HG02763 (cell line): Measurements from ENCODE around the gene MNX1.

Source experiments
- ATAC-seq: cut with Tn5 transposase; IDR thresholded peaks from one replicate; pipeline ENCODE4 v1.9.1; 2021; ENCODE audit warnings: mild to moderate bottlenecking, moderate library complexity; ENCODE audit not compliant: unreplicated experiment

The MNX1 gene

GRCh38 chr7:157033483-157034473 is 23.3 kb upstream of the MNX1 start:
- no peak for ATAC-seq

GRCh38 chr7:157032644-157033482 is 22.4 kb upstream of the MNX1 start:
- ATAC-seq, result no peak

GRCh38 chr7:157032128-157032527 is 21.7 kb upstream of the MNX1 start:
- ATAC-seq, result no peak

GRCh38 chr7:157028199-157028903 is 17.9 kb upstream of the MNX1 start:
- ATAC-seq, result no peak

- ATAC-seq, result no peak
These were observed 17.2 kb upstream of the MNX1 start for GRCh38 chr7:157027568-157028198.

GRCh38 chr7:157024716-157025115 is 14.3 kb upstream of the MNX1 start:
- no peak for ATAC-seq

- ATAC-seq, result no peak
These were observed 13.1 kb upstream of the MNX1 start for GRCh38 chr7:157023589-157023905.

GRCh38 chr7:157022681-157023588 is 12.5 kb upstream of the MNX1 start:
- ATAC-seq, result no peak

- ATAC-seq, result no peak
These were observed 11.6 kb upstream of the MNX1 start for GRCh38 chr7:157021871-157022680.

- ATAC-seq, result no peak
These were observed 10.8 kb upstream of the MNX1 start for GRCh38 chr7:157021071-157021870.

GRCh38 chr7:157020514-157021070 is 10.1 kb upstream of the MNX1 start:
- no peak for ATAC-seq

GRCh38 chr7:157019718-157020451 is 9.4 kb upstream of the MNX1 start:
- ATAC-seq, result no peak

GRCh38 chr7:157018997-157019608 is 8.6 kb upstream of the MNX1 start:
- ATAC-seq, result no peak

- ATAC-seq, result no peak
These were observed 8.0 kb upstream of the MNX1 start for GRCh38 chr7:157018328-157018996.

GRCh38 chr7:157017603-157018327 is 7.3 kb upstream of the MNX1 start:
- no peak for ATAC-seq
